Activated CD8-positive, alpha-beta memory T cell treated with anti-CD3 and anti-CD28 coated beads for 48 hours (primary cell): ENCODE results near the gene ZNF341.
A peak's percentile ranks its signal among the peaks of the same experiment; 100 is the strongest.
"Not testable (repeated sequence)": the region's sequence is repeated elsewhere in the genome, so short reads cannot be mapped to it uniquely, and the experiment has no call there.

Experiments
- DNase-seq, 3 experiments: peaks; one replicate each; pipeline ENCODE4 v3.0.0-alpha.2; 2020; ENCODE audit warnings: low read depth in 2 of 3, low spot score in 2 of 3

ZNF341 gene

DNA sequence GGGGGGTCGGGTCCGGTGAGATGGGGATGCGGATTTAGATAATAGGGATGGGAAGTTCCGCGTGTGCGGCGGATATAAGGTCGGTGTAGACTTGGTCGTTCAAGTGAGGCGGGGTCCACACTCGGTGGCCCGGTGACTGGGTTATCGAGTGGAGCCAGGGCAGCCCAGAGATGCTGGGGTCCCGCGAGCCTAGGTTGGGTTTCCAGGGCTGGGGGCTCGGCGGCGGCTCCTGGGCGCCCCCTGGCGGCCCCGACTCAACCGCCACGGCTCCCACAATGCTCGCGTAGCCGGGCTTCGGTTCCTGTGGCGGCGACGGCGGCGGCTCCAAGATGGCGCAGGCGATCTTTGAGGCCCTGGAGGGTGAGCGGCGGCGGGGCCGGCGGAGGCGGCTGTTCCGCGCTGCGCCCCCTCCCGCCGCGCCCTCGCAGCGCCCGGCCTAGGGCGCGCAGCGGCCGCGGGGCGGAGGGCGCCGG is at the start of gene ZNF341:
TSS of gene ZNF341 (plus strand) at position 304 of the 473 bp plus-strand sequence. CDS start at position 330, 26 bp downstream.
- peak; percentile 77 to 85 (median 78) for DNase-seq

DNA sequence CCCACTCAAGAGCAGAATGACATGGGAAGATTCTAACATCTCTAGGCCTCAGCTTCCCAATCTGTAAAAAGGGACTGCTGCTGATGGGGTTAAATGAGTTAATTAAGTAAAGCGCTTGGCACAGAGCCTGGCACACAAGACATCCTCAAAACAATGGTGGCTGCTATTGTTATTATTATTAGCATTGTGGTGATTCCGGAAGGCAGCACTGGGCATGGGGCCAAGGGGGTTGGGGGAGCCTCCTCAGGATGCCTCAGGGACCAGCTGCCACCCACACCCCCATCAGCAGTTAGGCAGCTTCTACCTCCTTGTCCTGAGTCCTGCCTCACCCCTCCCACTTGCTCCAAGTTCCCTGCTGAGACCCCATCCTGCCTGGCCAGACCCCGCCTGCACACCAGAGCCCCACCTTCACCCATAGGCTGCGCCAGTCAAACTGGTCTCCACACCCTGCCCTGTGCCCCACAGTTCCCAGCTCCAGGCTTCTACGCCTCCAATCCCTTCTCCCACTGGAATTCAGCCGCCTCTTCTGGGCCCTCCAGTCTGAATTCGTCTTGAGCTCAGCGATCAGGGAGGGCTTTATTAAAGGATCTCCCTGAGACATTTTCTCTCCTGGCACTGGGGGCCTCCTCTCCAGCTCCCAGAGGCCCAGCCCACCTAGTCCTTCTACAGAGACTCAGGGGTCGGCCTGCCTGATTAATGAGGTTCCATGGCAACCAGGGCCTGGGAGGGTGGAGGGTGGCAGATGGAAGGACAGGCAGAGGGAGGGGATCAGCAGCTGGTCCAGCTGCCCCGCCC is 47.1 kb upstream of the ZNF341 start:
- DNase-seq: no peak

DNA sequence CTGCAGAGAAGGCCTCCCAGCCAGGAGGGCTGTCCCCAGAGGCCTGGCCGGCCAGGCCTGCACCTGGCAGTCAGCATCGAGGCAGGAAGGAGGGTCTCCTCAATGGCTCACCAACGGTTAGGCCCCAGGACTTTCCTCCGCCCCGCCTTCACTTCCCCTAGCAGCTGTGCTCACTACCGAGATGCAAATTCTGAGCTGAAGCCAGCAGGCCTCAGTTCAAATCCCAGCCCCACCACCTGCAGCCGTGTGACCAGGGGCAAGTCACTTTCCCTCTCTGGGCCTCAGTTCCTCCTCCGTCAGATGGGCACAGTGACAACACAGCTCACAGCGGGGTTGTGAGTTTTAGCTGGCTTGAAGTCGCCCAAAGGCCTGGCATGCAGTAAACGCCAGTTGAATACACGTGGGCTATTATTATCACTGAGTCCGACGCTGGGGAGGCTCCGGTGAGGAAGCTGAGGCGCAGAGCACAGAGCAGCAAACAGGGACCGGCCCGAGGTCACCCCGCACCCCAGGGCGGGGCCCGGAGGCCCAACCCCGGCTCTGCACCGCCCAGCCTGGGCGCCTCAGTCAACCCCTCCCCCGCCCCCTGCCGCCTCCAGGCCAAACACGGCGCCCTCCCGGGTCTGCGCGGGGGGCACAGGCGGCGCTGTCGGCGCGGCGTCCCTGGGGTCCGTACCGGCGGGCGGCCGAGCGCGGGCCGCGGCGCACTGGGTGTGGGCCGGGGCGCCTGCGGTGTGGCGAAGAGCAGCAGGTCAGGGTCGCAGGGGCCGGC is 46.3 kb upstream of the ZNF341 start:
- peak in 2 of 3 experiments; percentile 44 to 60 for DNase-seq

DNA sequence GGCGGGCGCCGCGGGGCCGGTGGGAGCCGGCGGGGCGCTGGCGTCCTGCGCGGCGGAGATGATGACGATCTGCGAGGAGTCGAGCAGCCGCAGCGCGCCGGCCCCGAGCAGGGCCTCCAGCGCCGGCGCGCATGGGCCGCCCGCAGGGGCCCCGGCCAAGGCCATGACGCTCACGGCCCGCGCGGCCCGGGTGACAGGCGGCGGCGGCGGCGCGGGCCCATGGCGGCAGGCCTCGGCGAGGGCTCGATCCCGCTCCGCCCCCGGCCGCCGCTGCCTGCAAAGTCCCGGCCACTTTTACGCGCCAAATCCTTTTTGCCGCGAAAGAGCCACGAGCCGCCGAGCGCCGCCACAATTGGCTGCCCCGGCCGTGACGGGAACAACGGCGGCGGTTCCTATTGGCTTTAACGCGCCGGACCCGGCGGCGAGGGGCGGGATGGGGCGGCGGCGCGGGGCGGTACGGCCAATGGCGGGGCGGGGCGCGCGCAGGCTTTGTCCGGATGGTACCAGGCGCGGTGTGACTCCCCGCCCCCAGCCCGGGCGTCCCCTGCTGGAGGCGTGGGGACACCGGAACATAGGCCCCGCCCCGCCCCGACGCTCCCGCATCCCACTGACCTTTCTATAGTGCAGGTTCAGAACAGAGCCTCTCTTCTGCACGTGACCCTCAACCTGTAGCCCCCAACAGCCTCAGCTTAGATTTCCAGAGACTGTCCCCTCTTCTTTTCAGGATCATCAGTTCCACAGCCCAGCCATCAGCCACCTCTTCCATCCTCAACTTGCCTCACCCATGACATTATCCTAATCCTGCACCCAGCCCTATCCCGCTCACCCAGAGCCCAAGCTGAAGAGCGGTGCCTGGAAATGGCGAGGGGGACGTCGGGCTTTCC is 45.5 kb upstream of the ZNF341 start, which contains the start of gene E2F1:
TSS of gene E2F1 (minus strand) at position 286 of the 884 bp plus-strand sequence. CDS start at position 165, 121 bp downstream.
- peak; percentile 94 to 96 (median 94) for DNase-seq

DNA sequence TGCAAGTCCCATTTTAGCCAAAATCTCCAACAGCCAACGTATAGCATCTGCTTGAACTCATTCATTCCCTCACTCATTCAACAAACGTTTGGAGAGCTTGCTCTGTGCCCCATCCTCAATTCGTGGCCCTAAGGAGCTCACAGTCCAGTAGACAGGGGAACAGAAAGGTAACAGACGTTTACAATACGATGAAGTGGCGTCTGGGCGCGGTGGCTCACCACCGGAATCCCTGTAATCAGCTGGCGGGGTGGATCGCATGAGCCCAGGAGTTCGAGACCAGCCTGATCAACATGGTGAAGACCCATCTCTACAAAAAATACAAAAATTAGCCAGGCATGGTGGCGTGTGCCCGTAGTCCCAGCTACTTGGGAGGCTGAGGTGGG is 44.8 kb upstream of the ZNF341 start:
- DNase-seq: no peak

DNA sequence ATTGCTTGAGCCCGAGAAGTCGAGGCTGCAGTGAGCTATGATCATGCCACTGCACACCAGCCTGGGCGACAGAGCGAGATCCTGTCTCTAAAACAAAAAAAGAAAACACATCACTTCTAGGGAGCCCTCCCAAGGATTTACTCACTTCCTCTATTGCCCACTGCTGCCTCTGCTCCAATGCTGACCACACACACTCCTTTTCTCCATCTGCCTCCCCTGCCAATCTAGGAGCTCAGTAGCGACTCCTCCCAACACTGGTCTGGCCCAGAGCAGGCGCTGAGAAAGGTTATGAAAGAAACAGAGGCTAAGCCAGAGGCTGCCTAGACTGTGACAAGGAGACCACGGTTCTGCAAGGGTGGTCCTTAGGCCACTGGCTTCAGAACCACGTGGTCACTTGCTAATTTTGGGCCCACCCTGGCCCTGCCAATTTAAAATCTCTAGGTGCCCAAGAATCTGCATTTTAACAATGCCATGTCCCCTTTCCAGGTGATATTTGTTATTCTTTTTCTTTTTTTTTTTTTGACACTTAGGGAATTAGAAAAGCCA is 44.4 kb upstream of the ZNF341 start:
- no peak for DNase-seq

DNA sequence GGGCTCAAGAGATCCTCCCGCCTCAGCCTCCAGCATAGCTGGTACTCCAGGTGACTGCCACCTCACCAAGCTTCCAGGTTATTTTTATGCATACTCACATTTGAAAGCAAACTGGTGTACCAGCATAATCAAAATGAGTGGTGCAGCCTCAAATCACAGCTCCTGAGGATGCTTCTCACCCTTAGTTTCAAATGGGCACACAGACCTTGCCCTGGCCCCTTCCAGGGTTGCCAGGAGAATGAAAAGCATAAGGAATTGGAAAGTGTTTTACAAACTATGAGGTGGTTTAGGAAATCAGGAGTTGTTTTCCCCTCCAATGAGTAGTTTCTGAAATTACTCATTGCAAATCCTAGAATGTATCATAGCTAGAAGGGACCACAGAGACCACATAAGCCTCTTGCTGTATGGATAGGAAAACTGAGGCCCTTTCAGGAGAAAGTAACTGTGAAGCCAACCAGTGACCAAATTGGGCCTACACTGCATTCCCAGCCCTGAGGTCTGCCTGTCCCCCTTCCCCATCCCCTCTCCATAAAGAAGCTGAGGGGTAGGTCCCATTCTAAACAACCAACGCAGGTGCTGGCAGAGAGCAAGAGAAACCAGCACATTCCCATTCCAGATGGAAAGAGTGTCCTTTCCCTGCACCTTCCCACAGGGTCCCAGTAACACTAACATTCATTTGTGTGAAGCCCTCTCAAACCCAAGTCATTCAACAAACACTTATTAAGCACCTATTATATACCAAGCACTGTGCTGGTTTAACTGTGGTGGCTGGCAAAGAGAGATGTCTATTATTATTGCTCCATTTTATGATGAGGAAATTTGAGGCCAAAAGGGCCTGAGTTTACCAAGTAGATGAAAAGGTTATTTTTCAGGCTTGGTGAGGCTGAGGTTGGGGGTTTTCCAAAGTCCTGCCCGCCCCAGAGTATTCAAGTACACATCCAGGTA is 43.5 kb upstream of the ZNF341 start:
- no peak for DNase-seq

DNA sequence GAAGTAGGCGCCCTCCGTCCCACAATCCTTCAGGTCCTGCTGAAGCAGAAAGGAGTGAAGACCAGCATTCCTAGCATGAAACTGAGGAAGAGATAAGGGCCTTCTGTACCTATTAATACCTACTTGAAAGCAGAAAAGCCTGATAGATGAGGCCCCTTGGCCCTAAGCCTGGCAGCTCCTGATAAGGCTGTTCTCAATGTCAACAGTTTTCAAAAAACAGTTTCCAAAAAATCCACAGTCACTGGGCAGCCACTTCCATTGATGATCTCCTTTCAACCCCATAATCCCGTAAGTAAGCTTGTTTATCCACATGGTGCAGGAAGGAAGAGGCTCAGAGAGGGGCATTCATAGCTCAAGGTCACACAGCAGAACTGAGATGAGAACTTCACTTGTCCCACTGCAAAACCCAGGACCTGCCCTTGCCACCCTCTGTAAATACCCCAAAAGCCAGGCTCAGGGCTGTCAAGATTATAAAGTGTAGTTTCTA is 42.8 kb upstream of the ZNF341 start:
- no peak for DNase-seq

DNA sequence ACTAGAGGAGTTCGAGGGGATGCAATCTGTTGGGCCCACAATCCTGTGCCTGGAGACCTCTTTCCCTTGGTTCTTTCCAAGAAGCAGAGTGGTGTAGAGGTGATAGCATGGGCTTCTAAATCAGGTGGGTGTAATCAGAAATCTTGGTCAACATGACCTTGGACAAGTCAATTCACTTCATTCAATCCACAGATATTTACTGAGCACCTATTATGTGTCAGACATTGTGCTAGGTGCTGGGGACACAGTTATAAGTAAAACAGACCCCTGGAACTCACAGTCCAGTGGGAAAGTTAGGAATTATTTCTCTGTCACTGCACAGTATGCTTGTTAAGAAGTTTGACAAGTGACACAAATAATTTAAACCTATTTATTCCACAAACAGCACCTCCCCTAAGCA is 42.3 kb upstream of the ZNF341 start:
- DNase-seq: no peak

DNA sequence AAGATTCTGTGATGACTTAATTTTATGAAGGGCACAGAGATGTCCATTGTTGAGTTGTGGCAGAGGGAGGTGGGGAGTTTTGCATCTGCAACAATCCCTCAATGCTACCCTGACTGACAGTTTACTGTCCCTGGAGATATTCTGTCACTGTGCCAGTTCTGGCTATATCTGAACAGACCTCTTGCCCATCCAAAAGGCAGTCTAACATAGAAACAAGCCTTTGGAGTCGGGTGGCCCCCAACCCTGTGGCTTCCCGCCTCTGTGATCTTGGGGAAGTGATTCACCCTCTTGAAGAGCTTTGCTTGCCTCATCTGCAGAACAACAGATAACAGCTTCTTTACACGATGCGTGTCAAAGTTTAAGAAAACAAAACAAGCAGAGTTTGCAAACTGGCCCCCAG is 41.8 kb upstream of the ZNF341 start:
- DNase-seq: peak in 1 of 3 experiments; percentile 27

DNA sequence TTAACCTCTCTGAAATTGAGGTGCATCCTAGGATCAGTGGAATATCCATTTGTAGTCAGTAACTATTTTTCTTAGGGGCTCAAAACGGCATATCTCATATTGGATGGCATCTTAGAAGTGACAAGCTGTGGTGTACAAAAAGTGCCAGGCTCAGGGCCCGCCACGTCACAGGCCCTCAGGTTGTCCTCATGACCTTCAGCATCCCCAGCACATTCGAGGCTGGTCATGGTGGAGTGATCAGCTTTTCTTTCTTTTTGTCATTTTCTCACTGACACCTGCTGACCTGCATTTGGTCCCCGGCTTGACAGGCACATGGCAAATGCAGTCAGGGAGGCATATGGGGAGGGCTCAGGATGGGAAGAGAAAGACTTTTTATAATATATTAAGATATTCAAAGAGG is 38.5 kb upstream of the ZNF341 start:
- no peak for DNase-seq

DNA sequence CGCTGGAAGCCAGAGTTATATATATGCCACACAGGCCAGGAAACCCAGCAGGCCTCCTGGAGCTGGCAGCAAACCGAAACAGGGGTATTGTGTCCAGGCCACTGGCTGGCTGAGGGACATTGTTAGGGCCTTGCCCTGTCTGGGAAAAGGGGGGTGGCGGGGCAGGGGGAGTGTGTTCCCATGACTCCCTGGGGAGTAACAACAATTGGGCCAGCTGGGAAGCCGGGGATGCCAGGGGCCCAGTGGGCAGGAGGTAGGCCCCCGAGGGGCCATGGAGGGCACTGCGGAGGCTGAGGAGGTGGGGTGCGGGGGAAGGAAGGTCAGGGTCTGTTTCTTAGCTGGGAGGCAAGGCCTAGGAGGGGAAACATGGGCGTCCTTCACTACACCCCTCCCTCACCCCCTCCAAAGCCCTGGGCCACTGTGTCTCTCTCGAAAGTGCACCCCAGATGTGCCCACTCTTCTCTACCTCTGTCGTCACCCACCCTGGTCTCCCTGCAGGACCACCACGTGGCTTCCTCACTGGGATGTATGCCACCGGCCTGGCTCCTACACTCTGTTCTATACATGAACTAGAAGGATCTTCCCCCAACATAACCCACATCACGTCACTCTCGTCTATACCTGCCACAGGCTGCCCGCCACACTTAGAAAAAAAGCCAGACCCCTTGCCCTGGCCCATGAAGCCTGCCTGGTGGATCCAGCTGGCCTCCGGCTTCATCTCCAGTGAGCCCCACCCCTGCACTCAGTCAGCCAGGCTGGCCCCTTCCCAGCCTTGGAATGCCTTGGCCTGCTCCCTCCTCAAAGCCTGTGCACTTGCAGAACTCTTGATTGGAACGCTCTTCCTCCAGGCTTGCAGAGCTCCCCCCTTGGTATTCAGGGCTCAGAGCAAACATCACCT is 37.8 kb upstream of the ZNF341 start:
- no peak for DNase-seq

DNA sequence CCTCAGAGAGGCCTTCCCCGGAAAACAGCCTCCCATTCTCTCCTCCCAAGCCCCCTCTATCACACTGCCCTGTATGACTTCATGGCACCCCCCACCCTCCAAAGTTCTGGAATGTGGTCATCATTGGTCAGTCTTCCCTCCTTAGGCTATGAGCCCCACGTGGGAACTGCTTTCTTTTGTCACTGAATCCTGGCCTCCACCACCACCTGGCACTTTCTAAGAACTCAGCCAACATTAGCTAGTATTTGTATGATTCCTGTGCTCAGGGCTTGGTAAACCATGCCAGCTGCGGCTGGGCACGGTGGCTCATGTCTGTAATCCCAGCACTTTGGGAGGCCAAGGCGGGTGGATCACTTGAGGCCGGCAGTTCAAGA is 37.2 kb upstream of the ZNF341 start:
- no peak for DNase-seq

DNA sequence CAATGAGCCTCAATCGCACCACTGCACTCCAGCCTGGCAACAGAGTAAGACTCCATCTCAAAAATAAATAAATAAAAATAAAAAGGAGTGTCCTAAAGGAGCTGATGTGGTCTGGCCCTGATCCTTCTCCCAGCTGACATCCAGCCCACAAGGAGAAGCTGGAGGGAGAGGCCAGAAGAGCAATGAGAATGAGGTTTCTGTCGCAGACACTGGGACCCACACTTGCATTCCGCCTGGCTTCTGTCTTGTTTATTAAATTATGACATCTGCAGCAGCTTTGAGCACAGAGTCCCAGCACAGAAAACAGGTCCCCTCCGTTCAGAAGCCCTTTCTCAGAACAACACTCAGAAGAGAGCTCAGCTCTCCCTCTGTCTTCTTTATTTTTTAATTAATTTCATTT is 35.3 kb upstream of the ZNF341 start:
- DNase-seq: no peak

DNA sequence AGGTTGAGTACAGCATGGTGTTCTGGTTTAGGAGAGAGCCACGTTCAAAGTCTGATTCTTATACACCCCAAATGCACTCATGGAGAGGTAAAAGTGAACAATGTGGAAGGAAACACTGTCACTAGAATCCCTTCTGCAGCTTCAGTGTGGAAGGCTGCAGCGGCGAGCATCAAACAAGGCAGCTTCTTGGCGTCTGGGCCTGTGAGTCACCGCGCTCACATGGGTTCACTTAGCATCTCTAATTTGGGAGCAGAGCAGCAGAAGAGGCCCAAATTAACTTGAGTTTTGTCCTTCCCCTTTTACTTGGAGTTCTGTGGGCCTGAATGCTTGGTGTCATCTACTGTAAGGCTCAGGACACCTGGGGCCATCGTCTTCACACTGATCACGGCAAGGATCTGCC is 34.7 kb upstream of the ZNF341 start:
- DNase-seq: no peak

DNA sequence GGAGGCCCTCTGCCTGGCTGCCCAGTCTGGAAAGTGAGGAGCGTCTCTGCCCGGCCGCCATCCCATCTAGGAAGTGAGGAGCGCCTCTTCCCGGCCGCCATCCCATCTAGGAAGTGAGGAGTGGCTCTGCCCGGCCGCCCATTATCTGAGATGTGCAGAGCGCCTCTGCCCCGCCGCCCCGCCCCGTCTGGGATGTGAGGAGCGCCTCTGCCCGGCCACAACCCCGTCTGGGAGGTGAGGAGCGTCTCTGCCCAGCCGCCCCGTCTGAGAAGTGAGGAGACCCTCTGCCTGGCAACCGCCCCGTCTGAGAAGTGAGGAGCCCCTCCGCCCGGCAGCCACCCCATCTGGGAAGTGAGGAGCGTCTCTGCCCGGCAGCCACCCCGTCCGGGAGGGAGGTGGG is 32.8 kb upstream of the ZNF341 start:
- not testable (repeated sequence) for DNase-seq

DNA sequence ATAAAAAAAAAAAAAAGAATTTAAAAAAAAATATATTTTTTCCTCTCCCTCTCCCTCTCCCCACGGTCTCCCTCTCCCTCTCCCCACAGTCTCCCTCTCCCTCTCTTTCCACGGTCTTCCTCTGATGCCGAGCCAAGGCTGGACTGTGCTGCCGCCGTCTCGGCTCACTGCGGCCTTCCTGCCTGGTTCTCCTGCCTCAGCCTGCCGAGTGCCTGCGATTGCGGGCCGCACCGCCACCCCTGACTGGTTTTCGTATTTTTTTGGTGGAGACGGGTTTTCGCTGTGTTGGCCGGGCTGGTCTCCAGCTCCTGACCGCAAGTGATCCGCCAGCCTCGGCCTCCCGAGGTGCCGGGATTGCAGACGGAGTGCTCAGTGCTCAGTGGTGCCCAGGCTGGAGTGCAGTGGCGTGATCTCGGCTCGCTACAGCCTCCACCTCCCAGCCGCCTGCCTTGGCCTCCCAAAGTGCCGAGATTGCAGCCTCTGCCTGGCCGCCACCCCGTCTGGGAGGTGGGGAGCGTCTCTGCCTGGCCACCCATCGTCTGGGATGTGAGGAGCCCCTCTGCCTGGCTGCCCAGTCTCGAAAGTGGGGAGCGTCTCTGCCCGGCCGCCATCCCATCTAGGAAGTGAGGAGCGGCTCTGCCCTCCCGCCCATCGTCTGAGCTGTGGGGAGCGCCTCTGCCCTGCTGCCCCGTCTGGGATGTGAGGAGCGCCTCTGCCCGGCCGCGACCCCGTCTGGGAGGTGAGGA is 30.9 kb upstream of the ZNF341 start:
- not testable (repeated sequence) for DNase-seq
